Measurements from ENCODE around the gene DDX53. TPM values are rescaled to one million over a fixed set of nuclear protein-coding genes. Genes with fewer than 3 reads are reported as not detected.

The DDX53 gene
- total RNA-seq, 2 experiments from 2014 or later, result not detected

- BruUV-seq (replicated peaks), result no TSS peak
- Histone ChIP-seq H3K9me2 (ENCODE audit: insufficient read depth, low read length) (no peaks in the 10 kb centered on the region), H3K4me2 (ENCODE audit: low read length) (no peak overlapping the region), H3K79me2 (ENCODE audit: insufficient read depth, low read depth, low read length) (no peaks in the 10 kb centered on the region), H3K36me3 (ENCODE audit: insufficient read depth, low read length) (no peaks in the 10 kb centered on the region), H3K4me1 (ENCODE audit: insufficient read depth, low read length, poor library complexity, severe bottlenecking) (no peaks in the 10 kb centered on the region), H2AFZ (ENCODE audit: low read length) (no peak overlapping the region), H3K27ac (ENCODE audit: low read depth, low read length, poor library complexity, severe bottlenecking) (no peak overlapping the region), H3K9me3 (ENCODE audit: low read length) (no peaks in the 10 kb centered on the region), H4K20me1 (ENCODE audit: insufficient read depth, low read length) (no peaks in the 10 kb centered on the region), H3K4me3 (ENCODE audit: low read depth, low read length, poor library complexity, severe bottlenecking) (no peak overlapping the region)
- ChIA-PET POLR2A (interaction anchor here (0.9 kb wide), 1 partner anchor 14 kb away, joined by 3 read pairs; no protein-coding TSS in a partner anchor), CTCF (ENCODE audit: unreplicated experiment) (no interaction called here)
- TF ChIP-seq CTCF (conservative IDR thresholded peaks at IDR 0.05; ENCODE audit: low read length) (no peak), EZH2phosphoT487 (IDR thresholded peaks at IDR 0.05; ENCODE audit: borderline replicate concordance, low read depth, low read length) (no peak)
- intact Hi-C loops (cut with micrococcal nuclease; ENCODE audit: unreplicated experiment), result no loop called here
- no peak for DNase-seq (ENCODE audit: low spot score)
Measured at GRCh38 chrX:23046443-23046842, 46.7 kb downstream of the DDX53 start.

GRCh38 chrX:23048806-23049573 lies 49.2 kb downstream of the DDX53 start:
- H3K9me2 ChIP-seq (ENCODE audit: insufficient read depth, low read length), result no peaks in the 10 kb centered on the region
- H2AFZ ChIP-seq (ENCODE audit: low read length), result no peak overlapping the region
- H4K20me1 ChIP-seq (ENCODE audit: insufficient read depth, low read length), result no peaks in the 10 kb centered on the region
- H3K36me3 ChIP-seq (ENCODE audit: insufficient read depth, low read length), result no peaks in the 10 kb centered on the region
- no peak overlapping the region for H3K27ac ChIP-seq (ENCODE audit: low read depth, low read length, poor library complexity, severe bottlenecking)
- H3K4me2 ChIP-seq (ENCODE audit: low read length), result no peak overlapping the region
- no peak for DNase-seq (ENCODE audit: low spot score)
- H3K9me3 ChIP-seq (ENCODE audit: low read length), result no peaks in the 10 kb centered on the region
- no TSS peak for BruUV-seq (replicated peaks)
- no peaks in the 10 kb centered on the region for H3K4me1 ChIP-seq (ENCODE audit: insufficient read depth, low read length, poor library complexity, severe bottlenecking)
- H3K4me3 ChIP-seq (ENCODE audit: low read depth, low read length, poor library complexity, severe bottlenecking), result no peak overlapping the region
- intact Hi-C loops (cut with micrococcal nuclease; ENCODE audit: unreplicated experiment), result no loop called here
- ChIA-PET CTCF (ENCODE audit: unreplicated experiment) (no interaction called here), POLR2A (no interaction called here)
- no peaks in the 10 kb centered on the region for H3K79me2 ChIP-seq (ENCODE audit: insufficient read depth, low read depth, low read length)
- TF ChIP-seq EZH2phosphoT487 (IDR thresholded peaks at IDR 0.05; ENCODE audit: borderline replicate concordance, low read depth, low read length) (no peak), CTCF (conservative IDR thresholded peaks at IDR 0.05; ENCODE audit: low read length) (no peak)

DNA sequence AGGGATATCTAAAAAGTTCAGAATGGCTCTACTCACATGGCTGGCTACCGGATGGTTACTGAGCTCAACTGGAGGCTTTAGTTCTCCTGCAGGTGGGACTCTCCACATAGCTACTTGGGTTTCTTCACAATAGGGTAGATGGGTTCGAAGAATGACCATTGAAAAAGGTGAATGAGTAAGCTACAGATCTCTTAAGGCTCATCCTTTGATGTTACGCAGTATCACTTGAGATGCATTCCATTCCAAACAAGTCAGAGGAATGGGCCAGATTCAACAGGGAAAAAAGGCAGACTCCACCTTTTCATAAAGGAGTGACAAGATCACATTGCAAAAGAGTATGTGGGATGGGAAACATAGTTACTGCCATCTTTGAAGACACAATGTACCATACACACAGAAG lies 52.6 kb downstream of the DDX53 start:
- ChIA-PET CTCF (ENCODE audit: unreplicated experiment) (no interaction called here), POLR2A (no interaction called here)
- Histone ChIP-seq H2AFZ (ENCODE audit: low read length) (no peak overlapping the region), H4K20me1 (ENCODE audit: insufficient read depth, low read length) (no peaks in the 10 kb centered on the region), H3K4me2 (ENCODE audit: low read length) (no peak overlapping the region), H3K4me3 (ENCODE audit: low read depth, low read length, poor library complexity, severe bottlenecking) (no peak overlapping the region), H3K36me3 (ENCODE audit: insufficient read depth, low read length) (no peaks in the 10 kb centered on the region), H3K79me2 (ENCODE audit: insufficient read depth, low read depth, low read length) (no peaks in the 10 kb centered on the region), H3K9me2 (ENCODE audit: insufficient read depth, low read length) (no peaks in the 10 kb centered on the region), H3K4me1 (ENCODE audit: insufficient read depth, low read length, poor library complexity, severe bottlenecking) (no peaks in the 10 kb centered on the region), H3K9me3 (ENCODE audit: low read length) (no peaks in the 10 kb centered on the region), H3K27ac (ENCODE audit: low read depth, low read length, poor library complexity, severe bottlenecking) (no peak overlapping the region)
- BruUV-seq (replicated peaks), result no TSS peak
- no peak for DNase-seq (ENCODE audit: low spot score)
- intact Hi-C loops (cut with micrococcal nuclease; ENCODE audit: unreplicated experiment), result no loop called here
- no peak for TF ChIP-seq EZH2phosphoT487 (IDR thresholded peaks at IDR 0.05; ENCODE audit: borderline replicate concordance, low read depth, low read length)
- no peak for TF ChIP-seq CTCF (conservative IDR thresholded peaks at IDR 0.05; ENCODE audit: low read length)
